Muscle layer of colon (tissue), 2 donors: ENCODE results near the gene PPP2R2C.

ENCODE experiments used
- H3K27ac ChIP-seq: one replicate; pipeline ENCODE4 v1.7.0; 2013; ENCODE audit warnings: low read depth, mild to moderate bottlenecking, low read length, moderate library complexity
- H3K27me3 ChIP-seq, 2 donors: one replicate each; pipeline ENCODE4 v1.7.0; 2013; ENCODE audit warnings: low read length in 2 of 2, mild to moderate bottlenecking in 2 of 2; ENCODE audit not compliant: insufficient read depth in 2 of 2, control insufficient read depth in 1 of 2
- H3K36me3 ChIP-seq: one replicate; pipeline ENCODE4 v1.7.0; 2013; ENCODE audit warnings: mild to moderate bottlenecking, low read length; ENCODE audit not compliant: insufficient read depth
- H3K4me1 ChIP-seq: one replicate; pipeline ENCODE4 v1.7.0; 2013; ENCODE audit warnings: mild to moderate bottlenecking, low read length; ENCODE audit not compliant: insufficient read depth
- H3K4me3 ChIP-seq, 2 donors: one replicate each; pipeline ENCODE4 v1.7.0; 2013; ENCODE audit warnings: low read length in 2 of 2, low read depth in 1 of 2, mild to moderate bottlenecking in 1 of 2, moderate library complexity in 1 of 2
- H3K9ac ChIP-seq: one replicate; pipeline ENCODE4 v1.7.0; 2013; ENCODE audit warnings: low read length
- H3K9me3 ChIP-seq: one replicate; pipeline ENCODE4 v1.7.0; 2013; ENCODE audit warnings: mild to moderate bottlenecking, low read length
- donor health status: abdominal sarcoma.
- donor health status: Adenocarcinoma of cecum.

PPP2R2C gene

DNA sequence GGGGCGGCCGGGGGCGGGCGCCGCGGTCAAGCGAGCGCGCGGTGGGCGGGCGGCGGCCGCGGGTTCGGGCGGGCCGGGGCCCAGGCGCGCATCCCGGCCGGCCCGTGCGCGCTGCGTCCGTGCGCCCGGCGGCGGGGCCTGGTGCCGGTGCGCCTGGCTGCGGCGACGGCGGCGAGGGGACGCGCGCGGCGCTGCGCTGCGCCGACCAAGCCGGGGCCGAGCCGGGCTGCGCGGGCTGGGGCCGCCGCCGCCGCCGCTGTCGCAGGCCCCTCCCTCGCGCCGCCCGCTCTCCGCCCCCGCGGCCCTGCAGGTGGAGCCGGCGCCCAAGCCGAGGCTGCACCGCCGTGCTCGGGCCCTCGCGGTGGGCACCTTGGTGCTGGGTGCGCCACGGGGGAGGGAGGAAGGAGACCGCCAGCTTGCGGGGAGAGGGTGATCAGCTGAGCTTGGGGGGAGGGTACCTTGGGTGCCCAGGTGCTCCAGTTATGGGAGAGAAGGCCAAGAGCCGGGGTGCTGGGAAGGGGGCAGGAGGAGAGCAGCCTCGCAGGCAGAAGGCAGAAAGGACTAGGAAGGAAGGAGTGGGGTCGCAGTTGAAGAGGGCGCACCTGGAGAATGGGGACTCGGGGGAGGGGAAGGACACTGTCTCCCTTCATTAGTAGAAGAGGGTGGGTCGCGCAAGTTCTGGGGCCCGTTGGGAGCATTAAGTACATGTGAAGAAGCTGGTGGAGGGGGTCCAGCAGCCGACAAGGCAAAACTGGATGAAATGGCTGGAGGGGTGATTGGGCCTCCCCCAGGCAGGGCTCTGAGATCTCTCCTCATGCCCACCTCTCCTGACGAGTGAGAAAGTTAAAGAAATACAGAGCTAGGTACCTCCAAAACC is at the start of gene PPP2R2C:
PPP2R2C (minus strand) TSS at position 228 of the 877 bp plus-strand sequence. CDS start 385 bp downstream, outside the sequence.
- peaks cover 11 to 48% of the 10 kb centered on the region in 2 donors for H3K27me3 ChIP-seq
- peaks cover 7% of the 10 kb centered on the region for H3K4me1 ChIP-seq
- H3K4me3 ChIP-seq: no peak within 1 kb of the TSS

DNA sequence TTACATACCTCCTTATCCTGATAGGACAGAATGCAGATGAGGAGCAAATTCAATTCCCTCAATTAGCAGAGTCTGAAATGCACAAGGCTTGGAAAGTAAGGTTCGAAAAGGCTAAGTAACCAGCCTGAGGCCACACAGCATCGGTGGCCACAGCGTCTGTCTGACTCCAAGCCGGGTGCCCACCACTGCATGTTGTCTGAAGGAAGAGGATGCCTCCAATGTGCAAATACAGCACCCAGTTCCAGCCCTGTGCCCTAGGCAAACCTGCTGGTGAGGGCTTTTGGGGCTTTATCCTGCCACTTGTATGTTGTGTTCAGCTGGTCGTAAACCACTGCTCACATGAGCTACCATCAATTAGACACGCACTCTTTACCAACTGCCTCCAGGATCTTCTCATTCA is 48.6 kb upstream of the PPP2R2C start:
- no peaks in the 10 kb centered on the region for H3K27me3 ChIP-seq
- H3K9ac ChIP-seq: no peak overlapping the region
- no peak overlapping the region for H3K4me3 ChIP-seq

More for the DNA sequence above, at the start of gene PPP2R2C:
- no peak within 1 kb of the TSS for H3K27ac ChIP-seq
- H3K9me3 ChIP-seq: no peaks in the 10 kb centered on the region
- no peaks in the 10 kb centered on the region for H3K36me3 ChIP-seq
- H3K9ac ChIP-seq: no peak within 1 kb of the TSS

DNA sequence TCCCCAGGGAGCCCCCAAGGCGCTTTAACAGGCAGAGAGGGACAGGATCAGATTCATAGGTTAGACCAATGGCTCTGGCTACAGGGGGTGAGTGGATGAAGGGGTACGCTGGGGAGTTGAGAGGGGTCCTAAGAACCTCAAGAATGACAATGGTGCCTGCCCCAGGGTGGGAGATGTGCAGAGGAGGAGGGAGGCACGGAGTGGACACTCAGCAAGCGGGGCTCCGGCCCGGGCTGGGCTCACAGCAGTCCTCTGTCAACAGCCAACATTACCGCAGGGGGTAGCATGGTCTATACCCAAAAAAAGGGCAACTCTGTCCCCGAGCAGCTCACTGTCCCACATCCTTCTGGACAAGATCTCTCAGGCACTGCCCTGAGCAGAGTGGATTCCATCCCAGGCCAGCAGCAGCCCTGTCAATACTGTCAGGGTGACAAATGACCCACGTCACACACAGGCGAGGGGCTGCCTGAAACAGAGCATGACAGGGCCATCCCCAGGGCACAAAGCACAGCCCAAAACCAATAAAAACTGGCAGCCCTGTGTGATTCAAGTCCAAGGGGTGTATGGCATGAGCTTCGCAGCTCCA is 47.7 kb upstream of the PPP2R2C start:
- H3K9me3 ChIP-seq: no peaks in the 10 kb centered on the region
- H3K9ac ChIP-seq: no peak overlapping the region
- H3K4me1 ChIP-seq: no peaks in the 10 kb centered on the region
- H3K27me3 ChIP-seq: no peaks in the 10 kb centered on the region
- H3K27ac ChIP-seq: no peak overlapping the region
- no peaks in the 10 kb centered on the region for H3K36me3 ChIP-seq
- H3K4me3 ChIP-seq: no peak overlapping the region

More for the DNA sequence above, 48.6 kb upstream of the PPP2R2C start:
- H3K4me1 ChIP-seq: no peaks in the 10 kb centered on the region
- no peak overlapping the region for H3K27ac ChIP-seq
- H3K9me3 ChIP-seq: no peaks in the 10 kb centered on the region
- no peaks in the 10 kb centered on the region for H3K36me3 ChIP-seq

DNA sequence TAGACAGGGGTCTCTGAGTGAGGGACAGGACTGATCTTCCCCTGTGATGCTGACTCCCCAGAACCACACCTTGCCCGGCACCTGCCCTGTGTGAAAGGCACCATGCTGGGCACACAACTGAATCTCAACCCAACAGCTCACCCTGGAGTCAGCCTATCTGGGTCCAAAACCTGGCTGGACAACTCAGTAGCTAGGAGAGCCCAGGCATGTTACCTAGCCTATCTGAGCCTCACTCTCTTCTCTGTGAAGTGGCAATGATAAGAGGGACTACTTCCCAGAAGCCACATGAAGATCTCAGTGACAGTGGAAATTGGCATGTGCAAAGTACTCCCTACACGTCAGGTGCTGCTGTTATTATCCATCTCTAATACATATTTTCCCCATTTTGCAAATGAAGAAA is 44.8 kb upstream of the PPP2R2C start:
- H3K27ac ChIP-seq: no peak overlapping the region
- no peaks in the 10 kb centered on the region for H3K4me1 ChIP-seq
- no peaks in the 10 kb centered on the region for H3K9me3 ChIP-seq
- no peaks in the 10 kb centered on the region for H3K27me3 ChIP-seq
- H3K4me3 ChIP-seq: no peak overlapping the region
- H3K9ac ChIP-seq: no peak overlapping the region
- no peaks in the 10 kb centered on the region for H3K36me3 ChIP-seq

DNA sequence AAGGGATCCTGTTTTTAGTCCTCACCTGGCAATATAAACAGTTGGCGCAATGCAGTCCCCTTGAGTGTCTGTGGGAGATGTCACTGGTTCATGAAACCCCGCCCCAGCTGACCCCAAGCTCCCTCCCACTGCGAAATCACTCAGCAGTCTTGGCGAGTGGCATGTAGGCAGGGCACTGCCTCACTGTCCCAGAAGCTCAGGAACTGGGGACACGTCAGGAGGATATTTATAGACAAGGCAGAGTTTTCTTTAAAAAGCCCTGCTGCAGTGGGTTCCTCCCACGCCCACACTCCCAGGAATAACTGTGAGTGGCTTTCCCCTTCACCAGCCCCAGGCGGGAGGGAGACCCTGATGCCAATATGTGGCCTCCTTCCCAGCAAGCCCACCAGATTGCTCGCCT is 44.3 kb upstream of the PPP2R2C start:
- H3K27me3 ChIP-seq: no peaks in the 10 kb centered on the region
- no peak overlapping the region for H3K27ac ChIP-seq

DNA sequence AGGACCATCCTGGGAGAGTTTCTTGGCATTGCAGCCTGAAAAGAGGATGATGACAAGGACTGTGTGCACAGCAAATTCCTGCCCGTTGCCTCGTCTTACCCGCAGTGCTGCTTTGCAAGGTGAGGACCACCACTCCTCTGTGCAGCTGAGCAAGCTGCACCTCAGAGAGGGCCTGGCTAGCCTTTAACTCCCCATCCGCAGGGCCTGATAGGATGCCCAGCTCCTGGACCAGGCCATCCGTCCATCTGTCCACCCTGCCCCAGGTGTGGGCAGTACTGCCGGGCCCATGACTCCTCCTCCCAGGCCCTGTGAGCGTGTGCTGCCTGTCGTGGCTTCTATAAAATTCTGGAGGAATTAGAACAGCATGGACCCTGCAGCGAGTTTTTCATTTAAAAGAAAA is 43.9 kb upstream of the PPP2R2C start:
- no peaks in the 10 kb centered on the region for H3K27me3 ChIP-seq
- H3K9ac ChIP-seq: no peak overlapping the region
- H3K27ac ChIP-seq: no peak overlapping the region
- no peak overlapping the region for H3K4me3 ChIP-seq
- no peaks in the 10 kb centered on the region for H3K9me3 ChIP-seq
- H3K36me3 ChIP-seq: no peaks in the 10 kb centered on the region
- no peaks in the 10 kb centered on the region for H3K4me1 ChIP-seq

More for the DNA sequence above, 44.3 kb upstream of the PPP2R2C start:
- Histone ChIP-seq H3K36me3 (no peaks in the 10 kb centered on the region), H3K4me1 (no peaks in the 10 kb centered on the region), H3K4me3 (no peak overlapping the region), H3K9ac (no peak overlapping the region), H3K9me3 (no peaks in the 10 kb centered on the region)

DNA sequence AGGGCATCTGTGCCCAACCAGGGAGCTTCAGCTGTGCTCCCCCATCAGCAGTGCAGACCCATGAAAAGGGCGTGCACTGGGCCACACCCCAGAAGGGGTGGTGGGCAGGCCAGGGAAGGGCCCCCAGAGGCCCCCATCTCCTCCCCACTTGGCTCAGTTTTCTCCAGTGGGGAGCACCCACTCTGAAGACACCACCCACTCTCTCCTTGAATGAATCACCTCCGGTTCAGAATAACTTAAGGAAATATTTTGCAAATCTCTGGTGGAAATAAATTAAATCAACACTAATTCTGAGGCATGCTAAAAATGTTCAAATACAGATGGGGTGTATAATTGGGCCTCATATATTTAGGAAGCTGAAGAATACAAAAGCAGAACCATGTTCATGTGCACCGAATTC is 41.3 kb upstream of the PPP2R2C start:
- no peaks in the 10 kb centered on the region for H3K36me3 ChIP-seq
- no peaks in the 10 kb centered on the region for H3K27me3 ChIP-seq
- H3K9me3 ChIP-seq: no peaks in the 10 kb centered on the region
- no peaks in the 10 kb centered on the region for H3K4me1 ChIP-seq
- no peak overlapping the region for H3K4me3 ChIP-seq
- H3K27ac ChIP-seq: no peak overlapping the region
- H3K9ac ChIP-seq: no peak overlapping the region

DNA sequence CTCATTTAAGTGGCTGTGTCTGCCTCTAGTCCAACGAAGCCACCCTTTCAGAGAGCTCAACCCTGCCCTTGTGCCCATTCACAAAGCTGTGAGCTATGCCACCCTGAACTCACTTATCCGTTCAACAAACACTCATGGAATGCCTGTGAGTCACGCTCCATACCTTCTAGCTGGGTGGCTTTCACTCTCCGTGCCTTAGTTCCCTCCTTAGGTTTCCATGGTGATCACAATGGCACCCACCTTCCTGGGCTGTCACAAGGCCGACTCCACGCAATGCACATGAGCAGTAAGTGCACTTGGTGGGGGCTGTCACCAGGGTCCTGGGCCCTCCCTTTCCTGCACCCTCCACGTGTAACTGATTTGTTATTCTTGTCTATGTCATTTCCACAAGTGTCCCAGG is 37.2 kb upstream of the PPP2R2C start:
- Histone ChIP-seq H3K36me3 (no peaks in the 10 kb centered on the region), H3K4me3 (no peak overlapping the region), H3K4me1 (no peaks in the 10 kb centered on the region), H3K9ac (no peak overlapping the region), H3K27me3 (peaks cover 0 to 6% of the 10 kb centered on the region in 2 donors), H3K27ac (no peak overlapping the region), H3K9me3 (no peaks in the 10 kb centered on the region)

DNA sequence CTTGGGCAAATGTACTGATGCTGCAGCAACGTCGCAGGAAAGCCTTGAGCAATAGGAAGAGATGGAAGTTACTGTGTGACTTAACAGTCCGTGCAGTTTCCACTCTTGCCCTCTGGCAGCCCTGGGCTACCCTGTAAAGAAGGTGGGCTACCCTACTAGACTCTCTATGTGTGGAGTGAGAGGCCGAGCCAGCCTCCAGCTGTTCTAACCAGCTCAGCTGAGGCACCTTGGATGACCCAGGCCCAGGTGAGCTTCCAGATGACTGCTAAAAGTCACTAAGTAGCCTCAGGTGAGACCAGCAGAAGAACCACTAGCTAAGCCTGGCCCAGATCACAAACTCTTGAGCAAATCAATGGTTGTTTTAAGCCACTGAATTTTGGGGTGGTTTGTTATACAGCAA is 34.9 kb upstream of the PPP2R2C start:
- Histone ChIP-seq H3K9me3 (no peaks in the 10 kb centered on the region), H3K4me1 (no peaks in the 10 kb centered on the region)

DNA sequence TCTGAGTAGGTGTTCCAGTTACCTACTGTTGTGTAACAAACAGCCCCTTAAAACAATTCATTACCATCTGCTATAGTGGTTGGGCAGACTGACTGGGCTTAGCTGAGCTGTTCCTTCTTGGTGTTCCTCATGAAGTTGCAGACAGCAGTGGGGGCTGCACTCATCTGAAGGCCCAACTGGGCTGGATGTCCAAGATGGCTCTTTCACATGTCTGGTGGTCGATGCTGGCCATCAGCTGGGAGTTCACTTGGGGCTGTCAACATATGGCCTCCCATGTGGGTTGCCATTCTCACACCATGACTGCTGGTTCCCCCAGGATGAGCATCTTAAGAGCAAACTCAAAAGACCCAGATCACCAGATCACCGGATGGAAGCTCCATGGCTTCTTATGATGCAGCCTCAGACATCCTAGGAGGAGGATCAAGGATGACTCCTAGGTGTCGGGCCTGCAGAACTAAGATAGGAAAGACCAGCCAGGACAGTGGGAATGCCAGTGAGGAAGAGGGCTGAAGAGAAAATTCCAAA is 34.3 kb upstream of the PPP2R2C start:
- H3K4me3 ChIP-seq: no peak overlapping the region
- H3K9me3 ChIP-seq: no peaks in the 10 kb centered on the region
- H3K9ac ChIP-seq: no peak overlapping the region
- H3K27me3 ChIP-seq: peaks cover 0 to 6% of the 10 kb centered on the region in 2 donors
- no peaks in the 10 kb centered on the region for H3K36me3 ChIP-seq
- no peaks in the 10 kb centered on the region for H3K4me1 ChIP-seq
- H3K27ac ChIP-seq: no peak overlapping the region

More for the DNA sequence above, 34.9 kb upstream of the PPP2R2C start:
- H3K4me3 ChIP-seq: no peak overlapping the region
- H3K27ac ChIP-seq: no peak overlapping the region
- H3K9ac ChIP-seq: no peak overlapping the region
- peaks cover 0 to 6% of the 10 kb centered on the region in 2 donors for H3K27me3 ChIP-seq
- no peaks in the 10 kb centered on the region for H3K36me3 ChIP-seq

DNA sequence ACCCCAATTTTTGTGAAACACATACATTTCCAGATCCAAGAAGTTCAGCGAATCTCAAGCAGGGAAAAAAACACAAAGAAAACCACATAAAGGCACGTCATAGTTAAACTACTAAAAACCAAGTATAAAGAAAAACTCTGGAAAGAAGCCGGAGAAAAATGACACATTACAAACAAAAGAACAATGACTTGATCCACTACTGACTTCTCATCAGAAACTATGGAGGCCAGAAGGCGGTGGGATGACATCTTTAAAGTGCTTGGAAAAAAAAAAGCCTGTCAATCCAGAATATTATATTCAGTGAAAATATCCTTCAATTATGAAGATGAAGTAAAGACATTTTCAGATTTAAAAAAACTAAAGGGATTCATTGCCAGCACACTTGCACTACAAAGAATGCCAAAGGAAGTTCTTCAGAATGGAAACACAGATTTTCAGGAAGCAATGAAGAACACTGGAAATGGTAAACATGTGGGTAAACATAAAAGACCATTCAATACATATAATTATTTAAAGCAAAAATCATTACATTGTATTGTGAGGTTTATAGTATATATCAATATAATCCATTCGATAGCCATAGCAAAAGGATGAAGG is 32.6 kb upstream of the PPP2R2C start:
- no peak overlapping the region for H3K9ac ChIP-seq
- H3K9me3 ChIP-seq: no peaks in the 10 kb centered on the region
- no peaks in the 10 kb centered on the region for H3K4me1 ChIP-seq
- peaks cover 0 to 6% of the 10 kb centered on the region in 2 donors for H3K27me3 ChIP-seq
- H3K4me3 ChIP-seq: no peak overlapping the region
- H3K27ac ChIP-seq: no peak overlapping the region
- no peaks in the 10 kb centered on the region for H3K36me3 ChIP-seq
